Type B pancreatic cell (in vitro differentiated cells): Measurements from ENCODE around the gene RHOBTB3. TPM values are rescaled to one million over a fixed set of nuclear protein-coding genes. Genes with fewer than 3 reads are reported as not detected.
"Not testable (repeated sequence)": the region's sequence is repeated elsewhere in the genome, so short reads cannot be mapped to it uniquely, and the experiment has no call there.

Experiments used
- DNase-seq: peaks from one replicate; pipeline ENCODE4 v3.0.0; 2021; ENCODE audit warnings: mixed read lengths; ENCODE audit not compliant: unreplicated experiment; ENCODE audit errors: extremely low spot score
- H3K27ac Mint-ChIP-seq: 2 replicates; pipeline ENCODE4 v1.8.0; 2021; ENCODE audit warnings: mild to moderate bottlenecking, mixed read lengths
- H3K27me3 Mint-ChIP-seq: 2 replicates; pipeline ENCODE4 v1.8.0; 2021; ENCODE audit warnings: mixed read lengths
- H3K36me3 Mint-ChIP-seq: 2 replicates; pipeline ENCODE4 v1.8.0; 2021; ENCODE audit warnings: mixed read lengths
- H3K4me1 Mint-ChIP-seq: one replicate; pipeline ENCODE4 v1.8.0; 2021; ENCODE audit warnings: mixed read lengths; ENCODE audit not compliant: unreplicated experiment
- H3K4me3 Mint-ChIP-seq: 2 replicates; pipeline ENCODE4 v1.8.0; 2021; ENCODE audit warnings: mild to moderate bottlenecking, mixed read lengths
- H3K9me3 Mint-ChIP-seq: 2 replicates; pipeline ENCODE4 v1.8.0; 2021; ENCODE audit warnings: mixed read lengths
- total RNA-seq: library from RNA; stranded (reverse); gene quantifications from 2 replicates; pipeline ENCODE4 v1.2.1, GENCODE V29; 2021; ENCODE audit warnings: low replicate concordance
- TF ChIP-seq, protein P1 (sequence below): fragments of 200-600 bp; sonication (generic); conservative IDR thresholded peaks from 2 replicates; pipeline ENCODE4 v1.5.0; 2021; ENCODE audit warnings: antibody characterized with exemption, mild to moderate bottlenecking

Gene RHOBTB3
- total RNA-seq, 1 donor from 2014 or later: 76.3 TPM

DNA sequence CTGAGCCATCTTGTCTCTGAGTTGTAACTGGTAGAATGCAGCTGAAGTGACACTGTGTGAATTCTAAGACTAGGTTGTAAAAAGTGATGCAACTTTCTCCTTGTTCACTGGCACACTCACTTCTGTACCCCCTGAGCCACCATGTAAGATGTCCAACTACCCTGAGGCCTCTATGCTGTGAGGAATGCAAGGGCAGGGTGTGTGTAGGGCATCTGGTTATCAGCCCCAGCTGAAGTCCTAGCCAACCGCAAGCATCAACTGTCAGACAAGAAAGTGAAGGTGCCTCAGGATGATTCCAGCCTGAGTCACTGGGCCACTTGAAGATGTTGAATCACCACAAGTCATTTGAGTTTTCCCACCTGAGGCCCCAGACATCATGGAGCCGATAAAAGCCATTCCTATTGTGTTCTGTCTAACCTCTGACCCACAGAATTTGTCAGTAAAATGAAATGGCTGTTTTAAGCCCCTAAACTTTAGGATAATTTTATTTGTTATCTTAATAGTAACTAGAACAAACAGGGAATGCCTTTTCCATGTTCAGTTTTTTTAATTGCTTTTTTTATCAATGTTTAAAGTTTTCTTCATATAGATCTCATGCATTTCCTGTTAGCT, 18.7 kb upstream of the RHOBTB3 start:
- H3K4me3 Mint-ChIP-seq: peak overlapping the region; percentile 55

DNA sequence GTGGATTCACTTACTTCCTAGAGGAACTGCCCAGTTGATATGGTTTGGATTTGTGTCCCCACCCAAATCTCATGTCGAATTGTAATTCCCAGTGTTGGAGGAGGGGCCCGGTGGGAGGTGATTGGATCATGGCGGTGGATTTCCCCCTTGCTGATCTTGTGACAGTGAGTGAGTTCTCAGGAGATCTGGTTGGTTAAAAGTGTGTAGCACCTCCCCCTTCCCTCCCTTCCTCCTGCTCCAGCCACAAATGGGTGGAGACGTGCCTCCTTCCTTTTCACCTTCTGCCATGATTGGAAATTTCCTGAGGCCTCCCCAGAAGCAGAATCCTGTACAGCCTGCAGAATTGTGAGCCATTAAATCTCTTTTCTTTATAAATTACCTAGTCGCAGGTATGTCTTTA, 17.9 kb upstream of the RHOBTB3 start:
- not testable (repeated sequence) for H3K27me3 Mint-ChIP-seq, H3K36me3 Mint-ChIP-seq, H3K9me3 Mint-ChIP-seq, H3K4me3 Mint-ChIP-seq, H3K27ac Mint-ChIP-seq, DNase-seq
- H3K4me1 Mint-ChIP-seq: peaks cover 11% of the 10 kb centered on the region

More for the DNA sequence above, 18.7 kb upstream of the RHOBTB3 start:
- Mint-ChIP-seq H3K9me3 (peaks cover 4% of the 10 kb centered on the region), H3K27me3 (peaks cover 3% of the 10 kb centered on the region), H3K36me3 (no peaks in the 10 kb centered on the region), H3K27ac (peak overlapping the region; percentile 92), H3K4me1 (peaks cover 11% of the 10 kb centered on the region)
- TF ChIP-seq, protein P1, sequence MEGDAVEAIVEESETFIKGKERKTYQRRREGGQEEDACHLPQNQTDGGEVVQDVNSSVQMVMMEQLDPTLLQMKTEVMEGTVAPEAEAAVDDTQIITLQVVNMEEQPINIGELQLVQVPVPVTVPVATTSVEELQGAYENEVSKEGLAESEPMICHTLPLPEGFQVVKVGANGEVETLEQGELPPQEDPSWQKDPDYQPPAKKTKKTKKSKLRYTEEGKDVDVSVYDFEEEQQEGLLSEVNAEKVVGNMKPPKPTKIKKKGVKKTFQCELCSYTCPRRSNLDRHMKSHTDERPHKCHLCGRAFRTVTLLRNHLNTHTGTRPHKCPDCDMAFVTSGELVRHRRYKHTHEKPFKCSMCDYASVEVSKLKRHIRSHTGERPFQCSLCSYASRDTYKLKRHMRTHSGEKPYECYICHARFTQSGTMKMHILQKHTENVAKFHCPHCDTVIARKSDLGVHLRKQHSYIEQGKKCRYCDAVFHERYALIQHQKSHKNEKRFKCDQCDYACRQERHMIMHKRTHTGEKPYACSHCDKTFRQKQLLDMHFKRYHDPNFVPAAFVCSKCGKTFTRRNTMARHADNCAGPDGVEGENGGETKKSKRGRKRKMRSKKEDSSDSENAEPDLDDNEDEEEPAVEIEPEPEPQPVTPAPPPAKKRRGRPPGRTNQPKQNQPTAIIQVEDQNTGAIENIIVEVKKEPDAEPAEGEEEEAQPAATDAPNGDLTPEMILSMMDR: no peak
- no peak for DNase-seq

DNA sequence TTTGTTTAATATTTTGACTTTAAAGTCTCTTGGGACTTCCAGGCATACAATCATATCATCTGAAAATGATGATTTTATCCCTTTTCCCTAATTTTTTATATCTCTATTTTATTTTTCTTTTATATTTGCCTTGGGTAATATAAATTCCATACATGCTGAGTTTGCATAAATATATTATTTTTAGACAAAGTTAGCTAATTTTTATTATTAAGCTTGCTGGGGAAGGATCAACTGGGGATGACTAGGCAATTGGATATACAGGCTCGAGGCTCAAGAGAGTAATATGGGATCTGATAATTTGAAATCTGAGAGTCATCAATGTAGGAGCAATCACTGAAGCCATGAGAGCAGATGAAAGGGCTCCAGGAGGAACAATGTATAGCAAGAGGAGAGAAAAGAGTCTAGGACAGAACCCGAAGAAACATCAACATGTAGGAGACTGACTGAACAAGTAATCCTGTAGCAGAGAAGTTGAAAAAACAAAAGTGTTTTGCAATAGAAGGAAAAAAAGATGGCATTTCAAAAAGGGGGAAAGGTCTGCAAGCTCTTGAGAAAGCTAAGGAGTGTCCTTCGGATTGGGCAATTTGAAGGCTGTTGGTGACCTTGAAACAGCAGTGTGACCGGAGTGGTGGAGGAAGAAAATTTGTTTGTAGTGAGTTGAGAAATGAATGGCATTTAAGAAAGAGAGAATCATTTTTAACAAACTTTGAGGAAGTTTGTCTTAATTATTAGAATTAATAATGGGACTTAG, 17.0 kb upstream of the RHOBTB3 start:
- Mint-ChIP-seq H3K4me1 (peaks cover 11% of the 10 kb centered on the region), H3K9me3 (peaks cover 4% of the 10 kb centered on the region), H3K27me3 (peaks cover 3% of the 10 kb centered on the region), H3K27ac (no peak overlapping the region), H3K36me3 (no peaks in the 10 kb centered on the region), H3K4me3 (no peak overlapping the region)
- no peak for DNase-seq
- TF ChIP-seq, protein P1: no peak

DNA sequence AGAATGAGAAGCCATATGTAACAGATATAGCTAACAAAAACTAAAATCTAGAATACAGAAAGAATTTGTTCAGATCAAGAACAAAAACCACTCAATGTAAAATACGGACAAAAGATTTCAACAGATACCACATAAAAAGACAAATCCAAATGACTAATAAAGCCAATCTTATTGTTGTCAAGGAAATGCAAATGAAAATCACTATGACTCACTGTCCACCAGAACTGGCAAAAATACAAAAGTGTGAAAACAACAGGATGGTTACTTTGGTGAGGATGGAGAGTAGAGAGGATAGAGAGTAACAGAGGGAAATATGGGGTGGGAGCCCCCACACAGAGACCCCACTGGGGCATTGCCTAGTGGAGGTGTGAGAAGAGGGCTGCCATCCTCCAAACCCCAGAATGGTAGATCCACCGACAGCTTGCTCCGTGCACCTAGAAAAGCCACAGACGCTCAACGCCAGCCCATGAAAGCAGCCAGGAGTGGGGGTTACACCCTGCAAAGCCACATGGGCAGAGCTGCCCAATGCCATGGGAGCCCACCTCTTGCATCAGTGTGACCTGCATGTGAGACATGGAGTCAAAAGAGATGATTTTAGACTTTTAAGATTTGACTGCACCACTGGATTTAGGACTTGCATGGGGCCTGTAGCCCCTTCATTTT, 15.2 kb upstream of the RHOBTB3 start:
- H3K27ac Mint-ChIP-seq: no peak overlapping the region
- DNase-seq: no peak
- H3K36me3 Mint-ChIP-seq: no peaks in the 10 kb centered on the region
- TF ChIP-seq, protein P1: no peak
- H3K9me3 Mint-ChIP-seq: peaks cover 4% of the 10 kb centered on the region
- H3K4me1 Mint-ChIP-seq: peaks cover 11% of the 10 kb centered on the region
- H3K27me3 Mint-ChIP-seq: peaks cover 3% of the 10 kb centered on the region
- no peak overlapping the region for H3K4me3 Mint-ChIP-seq

DNA sequence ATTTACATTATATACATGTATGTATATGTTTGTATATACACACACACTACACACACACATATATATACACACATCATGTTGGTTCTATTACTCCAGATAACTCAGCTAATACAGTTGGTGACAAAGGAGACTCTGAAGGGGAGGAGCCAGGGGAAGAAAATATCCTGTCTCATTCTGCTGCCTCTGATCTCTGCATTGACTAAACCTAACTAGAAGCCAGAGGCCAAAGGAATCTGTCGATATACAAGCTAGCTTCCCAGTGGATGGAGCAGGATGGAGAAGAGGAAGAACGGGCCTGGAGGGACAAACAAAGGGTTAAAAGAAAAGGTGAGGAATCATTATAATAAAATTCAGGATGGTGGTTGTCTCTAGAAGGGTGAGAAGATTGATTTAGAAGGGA, 13.7 kb upstream of the RHOBTB3 start:
- Mint-ChIP-seq H3K9me3 (peaks cover under 1% of the 10 kb centered on the region), H3K27ac (no peak overlapping the region), H3K36me3 (no peaks in the 10 kb centered on the region), H3K27me3 (no peaks in the 10 kb centered on the region), H3K4me1 (peaks cover 16% of the 10 kb centered on the region), H3K4me3 (no peak overlapping the region)
- TF ChIP-seq, protein P1: no peak
- no peak for DNase-seq

DNA sequence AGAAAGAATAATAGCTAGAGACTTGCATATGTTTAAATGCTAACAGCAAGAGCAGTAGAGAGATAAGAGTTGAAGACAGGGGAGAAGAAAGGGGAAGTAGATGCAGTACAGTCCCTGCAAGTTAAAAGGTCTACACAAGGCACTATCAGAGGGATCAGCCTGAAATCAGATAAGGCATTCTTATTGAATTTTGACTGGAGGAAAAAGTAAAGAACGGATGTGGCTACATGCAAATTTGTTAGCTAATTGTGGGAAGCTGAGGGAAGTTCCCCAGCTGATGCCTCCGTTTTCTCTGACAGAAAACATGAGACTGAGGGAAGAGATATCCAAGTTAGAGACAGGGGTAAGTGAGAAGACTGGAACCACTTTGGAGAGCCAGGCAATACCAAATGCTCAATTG, 12.9 kb upstream of the RHOBTB3 start:
- H3K36me3 Mint-ChIP-seq: no peaks in the 10 kb centered on the region
- TF ChIP-seq, protein P1: no peak
- no peak overlapping the region for H3K4me3 Mint-ChIP-seq
- DNase-seq: no peak
- H3K27ac Mint-ChIP-seq: no peak overlapping the region
- peaks cover 15% of the 10 kb centered on the region for H3K4me1 Mint-ChIP-seq
- no peaks in the 10 kb centered on the region for H3K9me3 Mint-ChIP-seq
- no peaks in the 10 kb centered on the region for H3K27me3 Mint-ChIP-seq
